Keratinocyte (primary cell): ENCODE measurements around the gene CHRNA7.

Experiments used
- EZH2 ChIP-seq: IDR thresholded peaks from one replicate; pipeline ENCODE4 v1.6.1; 2012; ENCODE audit warnings: inconsistent platforms, mild to moderate bottlenecking, low read length, moderate library complexity
- TF ChIP-seq, protein P1 (sequence below), 3 experiments: IDR thresholded peaks in 1 of 3; conservative IDR thresholded peaks in 1 of 3; optimal IDR thresholded peaks in 1 of 3; 2 replicates in 2 of 3; 3 replicates in 1 of 3; pipeline versions ENCODE3 to v1.5.1; 2011; ENCODE audit warnings: low read length in 3 of 3, mild to moderate bottlenecking in 3 of 3, moderate library complexity in 2 of 3, control low read depth in 1 of 3, inconsistent platforms in 1 of 3; ENCODE audit not compliant: insufficient read depth in 2 of 3; ENCODE audit errors: extremely low read depth in 1 of 3

DNA sequence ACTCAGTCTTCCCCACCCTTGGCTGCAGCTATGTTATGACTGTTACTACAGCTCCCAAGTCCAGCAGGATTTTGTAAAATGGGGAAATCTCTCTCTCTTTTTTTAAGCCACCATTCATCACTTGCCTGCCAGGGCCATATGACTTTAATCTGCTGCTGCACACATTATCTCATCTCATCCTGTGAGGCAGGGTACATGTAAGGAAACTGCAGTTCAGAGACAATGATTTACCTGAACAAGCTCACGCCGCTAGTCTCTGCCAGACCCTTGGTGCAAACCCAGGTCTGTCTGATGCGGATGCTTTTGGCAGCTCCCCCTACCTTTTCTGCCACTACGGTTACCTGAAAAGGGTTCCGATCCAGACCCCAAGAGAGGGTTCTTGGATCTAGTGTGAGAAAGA is 78.3 kb downstream of the CHRNA7 start:
- TF ChIP-seq, protein P1, sequence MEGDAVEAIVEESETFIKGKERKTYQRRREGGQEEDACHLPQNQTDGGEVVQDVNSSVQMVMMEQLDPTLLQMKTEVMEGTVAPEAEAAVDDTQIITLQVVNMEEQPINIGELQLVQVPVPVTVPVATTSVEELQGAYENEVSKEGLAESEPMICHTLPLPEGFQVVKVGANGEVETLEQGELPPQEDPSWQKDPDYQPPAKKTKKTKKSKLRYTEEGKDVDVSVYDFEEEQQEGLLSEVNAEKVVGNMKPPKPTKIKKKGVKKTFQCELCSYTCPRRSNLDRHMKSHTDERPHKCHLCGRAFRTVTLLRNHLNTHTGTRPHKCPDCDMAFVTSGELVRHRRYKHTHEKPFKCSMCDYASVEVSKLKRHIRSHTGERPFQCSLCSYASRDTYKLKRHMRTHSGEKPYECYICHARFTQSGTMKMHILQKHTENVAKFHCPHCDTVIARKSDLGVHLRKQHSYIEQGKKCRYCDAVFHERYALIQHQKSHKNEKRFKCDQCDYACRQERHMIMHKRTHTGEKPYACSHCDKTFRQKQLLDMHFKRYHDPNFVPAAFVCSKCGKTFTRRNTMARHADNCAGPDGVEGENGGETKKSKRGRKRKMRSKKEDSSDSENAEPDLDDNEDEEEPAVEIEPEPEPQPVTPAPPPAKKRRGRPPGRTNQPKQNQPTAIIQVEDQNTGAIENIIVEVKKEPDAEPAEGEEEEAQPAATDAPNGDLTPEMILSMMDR (optimal IDR thresholded peaks at IDR 0.05 in 1 of 3, IDR thresholded peaks at IDR 0.05 in 1 of 3, conservative IDR thresholded peaks at IDR 0.05 in 1 of 3; ENCODE audit: extremely low read depth in 1 of 3, insufficient read depth in 2 of 3, low read length in 3 of 3): no peak
- TF ChIP-seq EZH2: no peak
